Limb (tissue), 2 donors: ENCODE data around the gene IQCH.

Source experiments
- DNase-seq, 2 donors: peaks; one replicate each; pipeline ENCODE4 v3.0.0-alpha.2; 2016; ENCODE audit errors: extremely low spot score in 2 of 2

Gene IQCH

DNA sequence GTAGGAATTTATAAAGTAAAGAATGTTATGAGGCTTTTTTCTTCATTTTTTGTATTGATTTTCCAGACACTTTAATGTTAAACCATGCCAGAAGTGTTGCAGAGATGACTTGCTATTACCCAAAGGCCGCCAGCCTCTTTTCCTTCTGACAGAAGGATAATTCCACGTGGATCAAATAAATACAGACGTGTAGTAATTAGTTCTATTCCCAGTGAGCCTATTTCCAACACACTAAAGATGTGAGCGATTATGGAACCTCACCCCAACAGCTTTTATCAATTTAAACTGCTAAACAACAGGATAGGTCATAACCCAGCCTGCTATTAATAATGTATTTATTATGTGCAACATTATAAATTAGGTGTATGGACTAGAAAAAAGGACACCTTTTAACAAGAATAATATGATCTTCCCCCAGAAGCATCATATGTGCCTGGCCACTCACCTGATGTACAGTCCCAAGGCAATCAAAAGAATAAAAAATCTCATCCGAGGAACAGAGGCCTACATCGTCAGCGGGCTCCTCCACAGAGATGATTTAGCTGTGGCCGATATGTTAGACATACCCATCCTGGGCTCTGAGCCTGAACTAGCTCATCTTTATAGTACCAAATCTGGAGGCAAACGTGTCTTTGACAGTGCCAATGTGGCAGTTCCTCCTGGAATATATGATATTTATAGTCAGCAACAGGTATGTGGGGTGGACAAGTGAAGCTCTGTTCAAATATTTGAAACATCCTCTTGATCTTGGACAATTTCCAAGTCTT is 140.5 kb downstream of the IQCH start:
- DNase-seq, result no peak

DNA sequence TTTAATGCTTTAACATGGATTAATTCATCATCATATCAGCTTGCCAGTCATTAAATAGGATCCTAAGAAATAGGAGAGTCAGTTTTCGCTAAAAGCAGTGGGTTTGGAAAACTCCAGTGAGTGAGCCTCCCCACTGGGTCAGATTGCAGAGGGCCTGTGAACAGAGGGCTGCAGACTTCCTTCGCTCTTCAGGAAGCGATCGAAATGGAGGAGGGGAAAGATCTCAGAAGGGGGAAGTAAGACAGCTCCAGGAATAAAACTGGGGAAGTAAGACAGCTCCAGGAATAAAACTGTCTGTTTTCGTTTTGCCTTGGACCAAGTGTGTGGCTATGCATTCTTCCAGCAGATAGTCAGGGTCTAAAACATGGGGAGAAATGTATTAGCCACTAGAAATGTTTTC is 141.5 kb downstream of the IQCH start:
- DNase-seq, result no peak

DNA sequence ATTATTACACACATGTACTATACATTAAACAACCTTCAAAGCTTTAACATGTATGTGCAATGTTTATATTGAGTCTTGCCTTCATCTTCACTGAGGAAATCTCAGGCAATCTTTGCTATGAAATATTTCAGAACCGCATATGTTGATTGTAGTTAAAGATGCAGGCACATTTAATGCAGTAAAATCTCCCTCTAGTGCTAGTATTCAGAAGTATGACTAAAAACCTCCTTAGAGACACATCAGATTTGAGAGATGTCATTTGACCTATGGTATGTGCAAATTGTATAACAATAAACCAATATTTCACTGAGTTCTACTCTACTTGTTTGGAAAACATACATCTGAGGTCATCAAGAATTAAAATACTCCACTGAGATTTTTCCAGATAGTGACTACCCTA is 142.6 kb downstream of the IQCH start:
- no peak for DNase-seq

DNA sequence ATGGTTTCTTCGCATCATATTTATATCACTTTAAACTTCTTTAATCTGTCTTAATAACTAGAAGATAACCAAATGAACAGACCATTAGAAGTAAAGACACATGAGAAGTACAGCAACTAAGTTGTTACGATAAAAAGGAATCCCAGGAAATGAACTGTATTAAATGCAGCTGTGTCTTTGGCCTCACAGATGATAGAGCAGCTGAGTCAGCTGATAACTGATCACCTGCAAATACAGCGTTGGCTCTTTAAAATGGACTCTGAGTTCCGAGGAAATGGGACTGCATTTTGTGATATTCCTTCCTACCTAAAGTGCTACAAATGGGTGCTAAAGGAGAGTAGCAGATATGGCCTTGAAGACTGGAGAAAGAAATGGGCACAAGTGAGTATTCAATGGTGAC is 145.3 kb downstream of the IQCH start:
- no peak for DNase-seq

DNA sequence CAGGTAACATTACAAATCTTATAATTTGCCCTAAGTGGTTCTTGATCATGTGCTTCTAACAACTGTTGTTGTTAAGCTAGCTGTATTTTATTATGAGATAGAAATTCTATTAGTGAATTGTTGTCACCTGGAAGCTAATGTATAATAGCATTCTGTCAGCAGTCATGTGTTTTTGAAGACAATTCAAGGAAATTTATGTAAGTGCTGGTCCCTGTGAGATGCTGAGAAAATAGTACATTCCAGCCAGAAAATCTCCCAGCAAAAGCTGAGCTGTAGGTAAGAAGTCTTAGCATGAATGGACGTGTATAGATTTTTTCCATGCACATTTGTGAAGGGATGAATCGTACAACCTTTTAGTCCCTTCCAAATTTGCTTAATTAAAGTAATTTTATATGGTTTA is 146.3 kb downstream of the IQCH start:
- no peak for DNase-seq

DNA sequence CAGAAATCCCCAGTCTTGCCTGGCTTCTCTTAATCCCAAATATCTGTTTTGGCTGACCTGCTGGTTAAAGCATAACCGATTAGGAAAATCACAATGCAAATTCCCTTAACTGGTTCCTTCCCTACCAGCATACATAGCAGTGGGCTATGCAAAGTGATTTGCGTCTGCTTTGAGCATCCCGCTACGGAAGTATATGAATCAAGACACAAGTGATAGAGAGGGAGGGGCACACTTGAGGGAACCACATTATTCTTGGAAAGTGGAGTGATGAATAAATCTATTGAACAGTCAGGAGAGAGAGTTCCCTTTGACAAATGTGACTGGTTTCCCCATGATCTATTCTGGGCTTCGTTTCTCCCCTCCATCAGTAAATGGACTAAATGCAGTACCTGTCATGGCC is 146.8 kb downstream of the IQCH start:
- DNase-seq, result no peak

DNA sequence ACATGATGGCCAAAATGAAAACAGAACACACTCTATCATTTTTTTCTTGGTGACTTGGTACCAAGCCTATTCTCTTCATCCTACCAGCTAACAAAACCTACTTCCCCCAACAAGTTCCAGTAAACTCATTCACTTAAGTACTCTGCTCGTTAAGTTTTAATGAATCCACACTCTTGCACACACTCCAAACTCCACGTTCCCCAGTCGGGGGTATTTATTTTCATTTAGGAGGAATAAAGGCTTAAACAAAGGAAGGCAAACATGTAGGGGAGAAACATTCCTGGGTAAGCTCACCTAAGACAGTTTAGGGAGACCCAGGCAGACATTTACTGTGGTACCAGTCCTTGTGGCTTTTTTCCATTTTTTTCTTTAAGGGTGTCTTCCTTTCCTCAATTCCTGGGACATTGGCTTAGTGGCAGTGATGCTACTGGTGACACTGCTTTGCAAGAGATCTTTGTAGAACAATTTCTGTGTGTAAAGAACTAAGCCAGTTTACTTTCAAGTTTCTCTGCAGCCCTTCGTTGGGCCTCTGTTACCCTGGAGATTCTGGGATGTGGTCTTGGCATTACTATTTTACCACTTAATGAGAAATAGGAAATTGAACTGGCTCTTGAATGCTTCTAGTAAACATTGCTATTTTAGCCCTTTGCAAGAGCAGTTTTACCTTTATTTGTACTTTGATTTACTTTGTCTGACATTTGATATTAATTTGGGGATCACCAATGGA is 149.0 kb downstream of the IQCH start:
- DNase-seq, result no peak

DNA sequence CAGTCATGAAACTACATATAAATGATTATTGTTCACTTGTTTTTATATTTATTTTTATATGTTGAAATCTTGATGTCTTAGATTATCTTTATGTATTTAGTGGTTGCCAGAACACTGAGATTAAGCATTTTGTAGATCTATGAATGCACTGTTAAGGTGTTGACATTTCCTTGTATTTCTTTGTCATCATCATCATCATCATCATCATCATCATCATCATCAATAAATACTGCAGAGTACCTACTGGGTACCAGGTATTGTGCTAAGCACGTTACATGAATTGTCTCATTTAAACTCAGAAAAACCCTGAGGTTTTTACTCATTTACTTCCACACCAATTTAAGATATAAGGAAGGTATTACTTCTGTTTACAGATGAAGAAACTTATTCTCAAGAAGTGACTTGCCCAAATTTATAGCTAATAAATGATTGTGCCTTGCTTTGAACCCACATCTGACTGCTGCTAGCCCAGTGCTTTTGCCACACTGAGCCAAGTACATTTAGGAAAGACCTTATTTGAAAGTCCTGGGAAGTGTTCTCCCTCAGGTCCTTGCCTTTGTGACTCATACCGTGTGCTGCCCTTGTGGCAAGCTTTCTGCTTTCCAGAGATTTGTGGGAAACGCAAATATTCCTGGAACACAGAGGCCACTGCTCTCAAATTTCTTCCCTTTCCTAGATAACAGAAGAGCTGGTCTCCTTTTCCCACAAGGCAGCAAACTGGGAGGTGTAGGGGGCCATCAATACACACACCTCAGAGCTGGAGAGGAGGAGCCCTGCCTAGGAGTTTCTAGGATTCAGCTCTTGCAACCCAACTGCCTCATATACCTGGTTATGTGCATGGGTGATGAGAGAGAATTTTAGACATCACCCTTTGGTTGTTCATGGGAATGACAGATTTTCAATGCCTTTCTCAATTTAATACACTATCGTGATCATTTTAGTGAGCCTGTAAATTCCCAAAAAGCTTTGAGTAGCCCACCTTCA is 150.9 kb downstream of the IQCH start:
- no peak for DNase-seq

DNA sequence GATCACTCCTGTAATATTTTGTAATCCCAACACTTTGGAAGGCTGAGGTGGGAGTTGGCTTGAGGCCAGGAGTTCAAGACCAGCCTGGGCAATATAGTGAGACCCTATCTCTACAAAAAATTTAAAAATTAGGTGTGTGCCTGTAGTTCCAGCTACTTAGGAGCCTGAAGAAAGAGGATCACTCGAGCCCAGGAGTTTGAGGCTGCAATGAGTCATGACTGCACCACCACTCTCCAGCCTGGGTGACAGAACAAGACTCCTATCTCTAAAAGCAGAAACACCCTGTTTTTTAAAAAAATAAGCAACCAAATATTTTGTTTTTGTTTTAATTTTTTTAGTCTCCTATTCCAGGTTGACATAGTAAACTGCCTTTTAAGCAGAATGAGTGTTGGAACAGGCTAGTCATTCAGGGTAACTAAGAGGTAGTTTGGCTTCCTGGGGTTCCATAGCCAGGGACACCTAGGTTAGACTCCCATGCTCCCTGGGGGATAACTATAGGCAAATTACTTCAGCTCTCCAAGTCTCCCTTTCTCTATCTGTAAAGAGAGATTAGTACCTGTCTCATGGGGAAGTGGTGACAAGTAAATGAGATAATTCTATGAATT is 151.8 kb downstream of the IQCH start:
- DNase-seq, result no peak

DNA sequence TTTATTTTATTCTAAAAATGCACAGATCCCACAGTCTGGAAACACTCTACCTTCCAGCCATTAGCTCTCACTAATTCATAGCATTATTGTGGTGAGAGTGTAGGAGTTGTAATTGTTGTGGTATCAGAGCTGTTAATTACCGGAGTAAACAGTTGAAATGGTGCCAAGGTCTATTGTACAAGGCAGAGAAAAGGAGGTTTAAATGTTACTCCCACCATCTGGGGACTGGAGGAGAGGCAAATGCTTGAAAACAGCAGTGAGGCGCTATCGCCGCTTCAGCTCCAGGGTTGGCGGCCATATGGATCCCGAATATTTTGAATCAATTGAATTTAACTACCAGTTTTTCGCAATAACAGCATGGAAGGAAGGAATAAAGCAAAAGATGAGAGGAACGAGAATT is 153.2 kb downstream of the IQCH start:
- no peak for DNase-seq

DNA sequence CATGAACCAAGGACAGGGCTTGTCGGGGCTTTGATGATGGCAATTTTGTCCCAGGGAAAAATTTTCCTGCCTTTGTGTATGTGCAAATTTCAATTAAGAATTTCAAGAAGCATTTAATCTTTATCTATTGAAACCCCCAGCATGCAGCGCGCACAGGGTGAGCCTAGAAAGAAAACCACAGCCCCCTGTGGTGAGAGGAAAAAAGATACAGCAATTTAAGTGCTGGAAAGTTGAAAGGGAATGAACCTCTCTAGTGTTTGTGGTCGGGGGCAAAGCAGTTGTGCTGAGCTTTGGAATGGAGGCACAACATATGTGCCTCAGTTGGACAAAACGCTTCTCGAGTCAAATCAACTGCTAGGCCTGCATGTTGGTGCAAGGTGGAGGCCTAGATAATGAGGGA is 154.6 kb downstream of the IQCH start:
- no peak for DNase-seq

DNA sequence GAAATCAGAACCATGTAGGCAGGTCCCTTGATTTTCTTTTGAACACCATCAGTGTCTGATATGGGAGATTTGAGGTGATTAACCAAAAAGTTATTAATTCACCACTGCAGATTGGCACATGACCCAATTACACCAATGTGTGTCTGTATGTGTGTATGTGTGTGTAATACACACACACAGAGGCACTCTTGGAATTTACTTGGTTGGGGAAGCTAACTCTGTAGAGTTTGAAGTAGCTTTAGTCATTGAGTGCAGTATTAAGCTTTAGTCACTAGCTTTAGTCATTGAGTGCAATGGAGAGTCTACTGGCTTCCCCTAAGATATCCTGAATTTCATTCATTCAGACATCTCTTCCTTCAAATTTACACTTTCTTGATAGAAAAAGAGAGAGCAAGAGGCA is 156.9 kb downstream of the IQCH start:
- no peak for DNase-seq

DNA sequence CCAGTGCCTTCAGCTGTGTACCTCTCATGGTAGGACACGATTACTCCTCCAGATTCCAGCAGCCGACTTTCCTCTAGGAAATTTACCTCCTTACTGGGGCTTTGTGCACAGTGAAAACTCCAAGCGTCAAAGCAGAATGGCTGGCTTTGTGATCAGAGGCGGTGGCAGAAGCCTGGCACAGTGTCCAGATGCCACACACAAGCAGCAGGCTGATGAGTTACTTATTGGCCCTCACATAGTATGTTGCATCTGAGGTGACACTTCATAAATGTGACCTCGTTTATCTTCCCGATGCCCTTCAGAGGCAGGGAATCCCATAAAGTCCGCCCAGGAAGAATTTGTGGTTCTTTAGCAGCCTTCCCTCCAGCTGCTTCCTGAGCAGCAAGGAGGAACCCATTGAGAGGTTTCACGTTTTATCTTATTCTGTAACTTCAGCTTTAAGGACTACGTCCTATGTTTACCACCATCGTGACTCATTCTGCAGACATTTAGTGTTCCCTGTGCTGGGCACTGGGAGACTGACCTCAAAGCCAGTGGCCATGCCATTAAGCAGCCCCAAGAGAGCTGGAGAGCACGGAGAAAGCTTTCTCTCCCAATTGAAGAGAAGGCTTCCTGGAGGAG is 159.3 kb downstream of the IQCH start:
- DNase-seq, result no peak

DNA sequence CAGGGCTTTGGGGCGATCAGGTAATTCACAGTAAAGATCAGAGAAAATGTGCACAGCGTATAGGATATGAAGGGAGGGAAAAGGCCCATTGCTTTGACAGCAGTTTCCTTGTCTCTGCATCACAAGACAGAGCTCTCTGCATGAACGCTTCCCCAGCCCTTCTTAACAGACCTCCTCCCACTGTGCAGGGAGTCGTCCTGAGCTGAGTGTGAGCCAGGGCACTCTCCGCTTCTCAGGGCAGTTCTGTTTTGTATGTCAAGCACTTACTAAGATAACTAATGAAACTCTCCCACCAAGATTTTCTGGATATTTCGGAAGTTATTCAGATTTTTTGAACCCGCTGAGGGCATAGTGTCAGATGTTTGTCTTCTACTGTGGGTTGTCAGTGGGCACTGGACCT is 160.6 kb downstream of the IQCH start:
- DNase-seq, result no peak

DNA sequence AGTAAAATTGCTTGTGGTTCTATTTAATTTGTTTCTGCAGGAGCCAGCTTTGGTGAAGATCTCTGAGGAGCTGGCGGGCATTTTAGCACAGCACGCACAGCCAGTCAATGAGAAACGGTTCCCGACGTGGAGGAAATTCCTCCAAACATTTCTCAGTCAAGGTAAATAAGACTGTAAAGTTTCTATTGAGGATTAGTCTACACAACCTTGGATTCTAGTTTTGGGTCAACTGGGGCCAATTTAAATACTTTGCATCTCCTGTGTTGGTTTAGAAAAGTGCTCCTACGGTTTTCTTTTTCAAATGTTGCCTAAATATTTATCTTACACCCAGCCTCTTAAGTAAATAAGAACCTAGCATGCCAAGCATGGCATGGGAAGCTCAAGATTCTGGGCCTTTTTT is 162.3 kb downstream of the IQCH start:
- DNase-seq, result no peak

DNA sequence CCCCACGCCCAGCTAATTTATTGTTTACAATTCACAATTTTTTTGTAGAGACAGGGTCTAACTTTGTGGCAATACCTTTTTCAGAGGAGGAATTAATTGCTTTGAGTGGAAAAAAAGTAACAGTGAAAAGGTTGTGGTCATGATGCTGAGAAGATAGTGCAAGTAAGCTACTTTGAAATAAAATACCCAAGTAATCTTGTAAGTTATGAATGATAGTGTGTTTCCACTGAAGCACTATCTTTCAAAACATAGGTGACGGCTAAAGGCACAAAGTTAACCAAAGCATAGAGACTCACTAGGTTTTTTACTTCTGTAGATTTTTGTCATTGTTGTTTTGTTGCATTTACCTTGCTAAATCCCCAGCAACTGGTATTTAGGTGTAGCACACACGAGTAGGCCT is 165.1 kb downstream of the IQCH start:
- DNase-seq, result no peak

DNA sequence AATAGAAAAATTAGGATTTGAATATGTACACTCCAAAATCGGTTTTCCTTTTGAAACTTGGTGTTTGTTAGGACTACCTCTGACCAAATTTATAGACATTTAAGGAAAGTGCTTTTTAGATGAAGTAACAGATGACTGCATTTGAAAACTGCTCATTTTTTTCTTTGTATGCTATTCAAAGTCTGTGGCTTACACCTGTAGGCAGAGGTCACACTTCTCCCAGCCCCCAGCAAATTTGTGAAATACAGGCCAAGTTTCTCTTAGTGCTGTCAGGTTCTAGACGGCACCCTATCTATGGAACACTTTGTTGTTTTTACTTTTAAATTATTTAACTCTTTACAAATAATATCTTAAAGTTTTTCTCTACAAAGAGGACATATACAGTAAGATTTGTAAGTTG is 165.6 kb downstream of the IQCH start:
- no peak for DNase-seq

DNA sequence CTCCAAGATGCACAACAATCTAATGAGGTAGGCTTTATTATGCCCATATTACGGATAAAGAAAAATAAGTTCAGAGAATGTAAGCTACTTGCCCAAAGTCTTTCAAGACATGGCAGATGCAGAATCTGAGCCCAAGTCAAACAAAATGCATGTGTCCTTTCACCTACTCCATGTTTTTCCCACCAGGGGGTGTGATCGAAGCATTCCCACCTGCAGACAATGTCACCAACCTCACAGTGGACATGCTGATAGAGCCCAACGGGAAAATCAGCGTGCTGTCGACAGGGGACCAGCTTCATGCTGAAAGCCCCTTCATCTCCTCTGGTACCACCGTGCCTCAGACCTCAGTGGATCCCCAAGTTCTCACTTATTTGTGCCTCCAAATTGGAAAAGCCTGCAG is 166.5 kb downstream of the IQCH start:
- no peak for DNase-seq

DNA sequence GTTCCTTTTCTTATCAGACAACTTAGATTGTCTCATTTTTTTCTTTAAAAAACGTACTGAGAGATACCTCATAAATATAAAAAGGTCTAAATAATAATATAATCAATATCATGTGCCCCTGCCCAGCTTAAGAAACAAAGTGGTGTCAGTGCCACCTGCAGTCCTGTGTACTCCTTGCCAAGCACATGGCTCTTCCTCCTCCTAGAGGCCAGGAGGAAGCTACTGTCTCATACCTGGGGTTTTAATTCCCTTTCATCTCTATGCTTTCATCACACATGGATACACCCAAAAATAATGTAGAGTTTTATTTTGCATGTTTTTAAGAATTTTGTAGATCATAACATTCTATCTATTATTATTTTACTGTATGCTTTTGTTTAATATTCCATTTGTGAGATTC is 167.7 kb downstream of the IQCH start:
- no peak for DNase-seq

DNA sequence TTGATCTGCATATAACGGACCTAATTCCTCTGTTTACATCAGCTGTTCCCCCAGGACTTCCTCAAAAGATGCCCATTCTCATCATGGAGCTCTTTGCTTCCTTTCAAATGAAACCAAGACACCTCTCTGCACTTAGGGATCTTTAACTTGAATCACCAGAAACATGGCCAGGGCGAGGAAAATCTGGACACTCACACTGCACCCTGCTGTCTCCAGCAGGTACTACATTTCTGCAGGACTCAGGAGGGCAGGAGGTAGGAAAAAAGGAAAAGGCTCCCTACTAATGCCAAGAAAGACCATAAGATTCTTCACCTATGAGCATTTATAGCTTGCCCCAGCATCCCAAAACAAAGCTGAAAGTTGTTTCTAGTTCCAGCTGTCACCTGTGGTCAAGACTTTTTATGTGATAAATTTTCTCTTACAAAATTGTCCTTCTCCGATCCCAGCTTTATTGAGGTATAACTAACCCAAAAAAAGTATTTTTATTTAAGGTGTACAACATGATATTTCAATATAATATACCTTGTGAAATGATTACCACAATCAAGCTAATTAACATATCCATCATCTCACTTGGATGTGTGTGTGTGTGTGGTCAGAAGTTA is 179.0 kb downstream of the IQCH start:
- DNase-seq, result peak in 1 of 2 donors; percentile 46
